Measurements from ENCODE around the gene KCNH3.

GRCh38 chr12:49547090-49547690 lies 8.4 kb downstream of the KCNH3 start:
- TF ChIP-seq CTCF (conservative IDR thresholded peaks at IDR 0.05; ENCODE audit: low read length), result no peak
- TF ChIP-seq EZH2phosphoT487 (IDR thresholded peaks at IDR 0.05; ENCODE audit: borderline replicate concordance, low read depth, low read length), result no peak
